Activated CD4-positive, alpha-beta T cell treated with anti-CD3 and anti-CD28 coated beads for 36 hours (primary cell): ENCODE measurements around the gene PIGA. TPM values are rescaled to one million over a fixed set of nuclear protein-coding genes. Genes with fewer than 3 reads are reported as not detected.

Experiments used
- ATAC-seq: fragments of 200-7000 bp; cut with Tn5 transposase; one replicate; pipeline ENCODE4 v1.10.0; 2021; ENCODE audit warnings: mild to moderate bottlenecking, moderate library complexity
- CTCF ChIA-PET: fragments of 350-600 bp; sonication (Branson Sonifier 250); formaldehyde crosslinking; loops from one replicate; lab custom pipeline; 2021; ENCODE audit warnings: antibody characterized with exemption; lab: Charles Lee
- POLR2A ChIA-PET: fragments of 350-600 bp; sonication (Branson Sonifier 250); formaldehyde crosslinking; loops from one replicate; lab custom pipeline; 2021; ENCODE audit warnings: antibody characterized with exemption, inconsistent platforms; lab: Charles Lee
- DNase-seq: peaks from one replicate; pipeline ENCODE4 v3.0.0-alpha.2; 2020
- H3K27ac Mint-ChIP-seq: one replicate; pipeline ENCODE4 v1.8.0; 2021; ENCODE audit warnings: mixed read lengths
- H3K27me3 Mint-ChIP-seq: one replicate; pipeline ENCODE4 v1.8.0; 2021; ENCODE audit warnings: mixed read lengths
- H3K36me3 Mint-ChIP-seq: one replicate; pipeline ENCODE4 v1.8.0; 2021; ENCODE audit warnings: low read depth, mixed read lengths
- H3K4me1 Mint-ChIP-seq: one replicate; pipeline ENCODE4 v1.8.0; 2021; ENCODE audit warnings: mixed read lengths
- H3K4me3 Mint-ChIP-seq: one replicate; pipeline ENCODE4 v1.8.0; 2021; ENCODE audit warnings: mild to moderate bottlenecking, moderate library complexity, mixed read lengths
- H3K9me3 Mint-ChIP-seq: one replicate; pipeline ENCODE4 v1.8.0; 2021; ENCODE audit warnings: low read depth, mixed read lengths
- intact Hi-C, 2 experiments: fragments of 100-400 bp; cut with DNase I in 1 of 2; cut with micrococcal nuclease in 1 of 2; formaldehyde crosslinking; loops; one replicate each; pipeline versions ENCODE4 v1.14.2 to v1.15.1; 2022 to 2024; cut with DNase I, micrococcal nuclease
- total RNA-seq, 2 experiments: library from RNA; stranded (reverse); gene quantifications; one replicate each; pipeline ENCODE4 v1.2.3, GENCODE V29; 2021

Gene PIGA, protein sequence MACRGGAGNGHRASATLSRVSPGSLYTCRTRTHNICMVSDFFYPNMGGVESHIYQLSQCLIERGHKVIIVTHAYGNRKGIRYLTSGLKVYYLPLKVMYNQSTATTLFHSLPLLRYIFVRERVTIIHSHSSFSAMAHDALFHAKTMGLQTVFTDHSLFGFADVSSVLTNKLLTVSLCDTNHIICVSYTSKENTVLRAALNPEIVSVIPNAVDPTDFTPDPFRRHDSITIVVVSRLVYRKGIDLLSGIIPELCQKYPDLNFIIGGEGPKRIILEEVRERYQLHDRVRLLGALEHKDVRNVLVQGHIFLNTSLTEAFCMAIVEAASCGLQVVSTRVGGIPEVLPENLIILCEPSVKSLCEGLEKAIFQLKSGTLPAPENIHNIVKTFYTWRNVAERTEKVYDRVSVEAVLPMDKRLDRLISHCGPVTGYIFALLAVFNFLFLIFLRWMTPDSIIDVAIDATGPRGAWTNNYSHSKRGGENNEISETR
- 10 to 100 TPM; 37.2 to 37.9 TPM for total RNA-seq

DNA sequence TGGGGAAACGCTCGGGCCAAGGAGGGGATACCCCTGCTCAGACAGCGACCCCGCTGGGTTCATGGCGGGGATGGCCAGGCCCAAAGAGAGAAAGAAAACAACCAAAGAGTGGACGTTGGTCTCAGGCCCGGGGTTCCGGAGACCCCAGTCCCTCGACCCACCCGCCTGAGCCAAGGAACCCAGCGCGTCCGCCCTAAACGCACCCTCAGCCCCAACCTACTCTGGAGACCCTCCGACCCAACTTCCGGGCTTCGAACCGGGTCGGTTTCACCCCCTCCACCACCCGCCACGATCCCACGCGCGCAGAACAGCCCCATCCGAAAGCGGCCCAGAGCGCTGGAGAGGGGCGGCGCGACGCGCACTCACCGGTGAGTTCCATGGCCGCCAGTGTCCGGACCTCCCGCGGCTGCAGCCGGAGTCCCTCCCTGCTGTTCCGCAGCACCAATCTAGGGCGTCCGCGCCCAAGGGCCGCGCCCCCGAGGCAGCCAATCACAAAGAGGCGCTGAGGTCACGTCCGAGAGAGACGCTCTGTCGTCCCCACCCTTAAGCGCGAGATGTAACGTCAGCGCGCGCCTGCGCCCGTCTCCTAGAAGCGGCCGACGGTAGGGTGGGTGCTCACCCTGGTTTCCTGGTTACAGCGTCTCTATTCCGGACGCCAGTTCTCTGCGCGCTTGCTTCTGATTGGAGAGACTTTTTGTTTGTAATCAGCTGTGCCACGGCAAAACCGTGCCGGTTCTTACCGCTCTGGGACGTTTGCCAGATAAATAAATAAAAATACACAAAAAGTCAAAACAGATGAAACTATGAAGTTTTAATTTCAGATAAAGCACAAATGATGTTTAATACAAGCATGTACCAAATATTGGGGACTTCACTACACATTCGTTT, at the start of gene PIGA:
TSS of gene PIGA (minus strand) at position 389 of the 888 bp plus-strand sequence. CDS start 3,593 bp downstream, outside the sequence.
- Mint-ChIP-seq H3K4me3 (peak within 1 kb of the TSS; percentile 84), H3K27me3 (peaks cover 4% of the 10 kb centered on the region), H3K4me1 (peaks cover 14% of the 10 kb centered on the region), H3K36me3 (peaks cover 12% of the 10 kb centered on the region), H3K27ac (peak within 1 kb of the TSS; percentile 91), H3K9me3 (no peaks in the 10 kb centered on the region)
- ChIA-PET CTCF (no interaction called here), POLR2A (no interaction called here)
- intact Hi-C loops: loop anchor here (1.0 to 10.0 kb wide), 12 partner anchors 339 to 1681 kb away; partner anchors contain the start of genes FANCB (in 2 of the 2), GEMIN8 (in 2 of the 2), MOSPD2 (in 2 of the 2) and CA5B (in 1 of the 2)
- ATAC-seq (peak; percentile 97), DNase-seq (peak; percentile 94)

GRCh38 chrX:15384304-15384703, 49.0 kb upstream of the PIGA start, which contains the start of gene VEGFD:
Gene VEGFD, minus strand, starts transcription at chrX:15384413. Its CDS starts 467 bp downstream, at chrX:15383946.
- DNase-seq: no peak
- ChIA-PET POLR2A (no interaction called here), CTCF (no interaction called here)
- intact Hi-C loops: no loop called here
- Mint-ChIP-seq H3K27me3 (peaks cover 5% of the 10 kb centered on the region), H3K4me1 (no peaks in the 10 kb centered on the region), H3K36me3 (no peaks in the 10 kb centered on the region), H3K9me3 (no peaks in the 10 kb centered on the region), H3K27ac (no peak within 1 kb of the TSS), H3K4me3 (no peak within 1 kb of the TSS)
- ATAC-seq: no peak

DNA sequence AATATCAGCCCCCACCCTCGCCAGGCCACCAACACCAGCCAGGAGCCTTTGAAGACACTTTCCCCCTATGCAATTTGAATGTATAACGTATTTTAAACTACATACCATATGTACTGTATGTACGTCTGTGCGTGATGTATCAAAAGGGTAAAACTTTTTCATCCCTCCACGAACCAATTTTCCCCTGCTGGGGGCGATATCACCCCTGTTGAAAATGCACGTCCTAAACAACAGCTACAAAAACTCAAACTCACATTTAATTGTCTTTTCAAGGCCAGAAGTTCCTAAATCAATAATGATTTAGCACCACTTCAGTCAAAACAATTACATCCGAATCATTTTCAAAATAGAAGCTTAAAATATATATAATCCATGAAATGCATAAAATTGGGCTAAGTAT, 47.5 kb upstream of the PIGA start:
- DNase-seq: no peak
- intact Hi-C loops: no loop called here
- ChIA-PET CTCF (interaction anchor here (0.7 to 1.2 kb wide), 2 partner anchors 52 to 94 kb away, joined by 3 read pairs; no protein-coding TSS in a partner anchor), POLR2A (no interaction called here)
- Mint-ChIP-seq H3K4me1 (no peaks in the 10 kb centered on the region), H3K27ac (no peak overlapping the region), H3K36me3 (no peaks in the 10 kb centered on the region), H3K4me3 (no peak overlapping the region), H3K27me3 (peaks cover 5% of the 10 kb centered on the region), H3K9me3 (no peaks in the 10 kb centered on the region)
- no peak for ATAC-seq

DNA sequence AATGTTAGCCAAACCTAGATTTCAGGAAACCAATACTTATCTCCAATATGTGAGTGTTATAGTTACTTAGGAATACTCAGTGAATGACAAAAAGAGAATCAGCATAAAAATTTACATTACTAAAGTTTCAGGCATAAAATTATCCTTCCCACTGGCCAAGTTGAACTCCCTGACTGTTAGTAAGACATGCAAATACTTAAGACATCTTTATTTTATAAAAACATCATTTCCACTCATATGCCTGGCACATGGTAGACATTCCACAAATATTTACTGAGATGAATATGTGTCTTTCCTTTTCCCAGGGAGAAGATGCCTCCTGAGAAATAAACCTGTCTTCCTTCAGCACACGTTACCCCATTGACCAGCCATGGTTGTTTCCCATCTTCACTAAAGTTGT, 41.6 kb upstream of the PIGA start:
- no peaks in the 10 kb centered on the region for H3K9me3 Mint-ChIP-seq
- DNase-seq: no peak
- H3K4me1 Mint-ChIP-seq: no peaks in the 10 kb centered on the region
- H3K27me3 Mint-ChIP-seq: no peaks in the 10 kb centered on the region
- no peak overlapping the region for H3K27ac Mint-ChIP-seq
- CTCF ChIA-PET: no interaction called here
- no peak for ATAC-seq
- H3K4me3 Mint-ChIP-seq: no peak overlapping the region
- no peaks in the 10 kb centered on the region for H3K36me3 Mint-ChIP-seq
- POLR2A ChIA-PET: no interaction called here
- intact Hi-C loops: no loop called here

- intact Hi-C loops: no loop called here
- no peak overlapping the region for H3K4me3 Mint-ChIP-seq
- POLR2A ChIA-PET: no interaction called here
- H3K27ac Mint-ChIP-seq: no peak overlapping the region
- DNase-seq (no peak), ATAC-seq (no peak)
- no peaks in the 10 kb centered on the region for H3K4me1 Mint-ChIP-seq
- CTCF ChIA-PET: no interaction called here
- no peaks in the 10 kb centered on the region for H3K36me3 Mint-ChIP-seq
- H3K27me3 Mint-ChIP-seq: peaks cover 3% of the 10 kb centered on the region
- no peaks in the 10 kb centered on the region for H3K9me3 Mint-ChIP-seq
These were observed 38.7 kb upstream of the PIGA start for GRCh38 chrX:15373976-15374375.

DNA sequence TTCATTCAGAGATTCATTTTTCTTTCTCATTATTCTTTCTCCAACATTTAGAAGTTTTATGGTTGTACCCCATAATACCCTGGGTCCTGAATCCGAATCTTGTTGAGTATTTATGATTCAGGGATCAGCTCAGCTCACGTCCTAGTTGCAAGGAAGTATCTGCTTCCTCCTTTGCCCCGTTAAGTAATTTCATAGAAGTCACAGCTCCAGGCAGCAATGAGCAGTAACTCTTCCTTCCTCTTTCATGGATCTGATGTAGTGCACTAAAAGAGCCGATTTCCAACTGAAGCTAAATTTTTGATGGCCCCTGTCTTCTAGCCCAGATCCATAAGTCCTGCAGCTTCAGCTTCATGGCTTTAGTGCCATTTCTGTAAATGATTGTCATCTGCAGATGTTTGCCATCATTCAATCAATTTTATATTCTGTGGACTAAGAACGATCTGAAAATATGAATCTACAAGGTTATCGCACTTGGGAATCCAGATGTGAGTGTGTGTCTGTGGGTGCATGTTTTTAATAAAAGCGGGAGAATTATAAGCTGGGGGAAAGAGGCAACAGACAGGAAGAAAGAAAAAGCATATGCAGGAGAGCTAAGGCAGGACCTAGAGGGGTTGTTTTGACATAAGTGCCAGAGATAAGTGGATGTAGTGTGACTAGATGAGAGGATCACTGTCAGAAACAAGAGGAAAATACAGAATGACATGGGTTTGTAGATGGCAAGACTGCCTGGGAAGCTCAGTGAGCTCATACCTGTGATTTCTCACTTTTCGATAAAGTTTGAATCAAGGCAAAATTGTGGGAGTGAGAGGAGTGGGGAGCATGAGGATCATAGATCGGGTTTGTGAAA, 31.4 kb upstream of the PIGA start:
- no peak for DNase-seq
- no peaks in the 10 kb centered on the region for H3K4me1 Mint-ChIP-seq
- ATAC-seq: no peak
- H3K36me3 Mint-ChIP-seq: no peaks in the 10 kb centered on the region
- CTCF ChIA-PET: interaction anchor here (0.6 to 0.7 kb wide), 2 partner anchors 11 to 1765 kb away, joined by 3 to 4 read pairs; no protein-coding TSS in a partner anchor
- no peak overlapping the region for H3K27ac Mint-ChIP-seq
- intact Hi-C loops: no loop called here
- POLR2A ChIA-PET: no interaction called here
- H3K9me3 Mint-ChIP-seq: no peaks in the 10 kb centered on the region
- H3K27me3 Mint-ChIP-seq: peaks cover 13% of the 10 kb centered on the region
- H3K4me3 Mint-ChIP-seq: no peak overlapping the region

GRCh38 chrX:15359701-15360100, 24.4 kb upstream of the PIGA start:
- CTCF ChIA-PET: interaction anchor here (0.6 to 1.2 kb wide), 2 partner anchors 14 to 117 kb away, joined by 3 to 6 read pairs; no protein-coding TSS in a partner anchor
- POLR2A ChIA-PET: no interaction called here

GRCh38 chrX:15358533-15358932, 23.2 kb upstream of the PIGA start:
- intact Hi-C loops: loop anchor here in 1 of 2 experiments (10.0 kb wide), 1 partner anchor 286 kb away; no protein-coding TSS in a partner anchor
- no peak overlapping the region for H3K4me3 Mint-ChIP-seq
- CTCF ChIA-PET: interaction anchor here (0.6 kb wide), 1 partner anchor 33 kb away, joined by 4 read pairs; no protein-coding TSS in a partner anchor
- POLR2A ChIA-PET: no interaction called here
- ATAC-seq (no peak), DNase-seq (no peak)
- no peaks in the 10 kb centered on the region for H3K36me3 Mint-ChIP-seq
- H3K4me1 Mint-ChIP-seq: no peaks in the 10 kb centered on the region
- peaks cover 2% of the 10 kb centered on the region for H3K27me3 Mint-ChIP-seq
- H3K27ac Mint-ChIP-seq: no peak overlapping the region
- no peaks in the 10 kb centered on the region for H3K9me3 Mint-ChIP-seq

More at GRCh38 chrX:15359701-15360100, 24.4 kb upstream of the PIGA start:
- Mint-ChIP-seq H3K4me3 (no peak overlapping the region), H3K9me3 (no peaks in the 10 kb centered on the region), H3K27ac (no peak overlapping the region), H3K36me3 (no peaks in the 10 kb centered on the region), H3K4me1 (no peaks in the 10 kb centered on the region), H3K27me3 (peaks cover 2% of the 10 kb centered on the region)
- intact Hi-C loops: loop anchor here in 1 of 2 experiments (10.0 kb wide), 1 partner anchor 285 kb away; no protein-coding TSS in a partner anchor
- no peak for ATAC-seq
- DNase-seq: no peak

DNA sequence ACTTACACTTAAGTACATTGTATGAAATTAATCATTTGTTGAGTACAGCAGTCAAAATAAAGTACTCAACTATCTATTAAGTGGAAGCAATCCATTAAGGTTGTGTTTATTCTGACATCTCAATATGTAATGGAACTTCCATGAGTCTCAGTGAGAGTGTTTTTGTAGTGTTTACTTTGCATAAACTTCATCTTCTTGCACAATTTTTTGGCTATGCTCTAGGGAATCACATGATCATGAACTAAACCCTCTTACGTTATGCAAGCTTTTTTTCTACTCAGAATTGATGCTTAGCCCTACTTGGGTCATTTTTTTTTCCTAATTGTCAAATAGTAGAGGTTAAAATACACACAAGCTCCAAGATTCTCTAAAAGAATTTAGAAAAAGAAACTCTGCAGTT, 21.1 kb upstream of the PIGA start:
- no peak overlapping the region for H3K4me3 Mint-ChIP-seq
- H3K36me3 Mint-ChIP-seq: no peaks in the 10 kb centered on the region
- no peaks in the 10 kb centered on the region for H3K9me3 Mint-ChIP-seq
- CTCF ChIA-PET: no interaction called here
- no peaks in the 10 kb centered on the region for H3K4me1 Mint-ChIP-seq
- ATAC-seq (no peak), DNase-seq (no peak)
- peaks cover 2% of the 10 kb centered on the region for H3K27me3 Mint-ChIP-seq
- no peak overlapping the region for H3K27ac Mint-ChIP-seq
- POLR2A ChIA-PET: no interaction called here
- intact Hi-C loops: loop anchor here in 1 of 2 experiments (10.0 kb wide), 1 partner anchor 288 kb away; no protein-coding TSS in a partner anchor

DNA sequence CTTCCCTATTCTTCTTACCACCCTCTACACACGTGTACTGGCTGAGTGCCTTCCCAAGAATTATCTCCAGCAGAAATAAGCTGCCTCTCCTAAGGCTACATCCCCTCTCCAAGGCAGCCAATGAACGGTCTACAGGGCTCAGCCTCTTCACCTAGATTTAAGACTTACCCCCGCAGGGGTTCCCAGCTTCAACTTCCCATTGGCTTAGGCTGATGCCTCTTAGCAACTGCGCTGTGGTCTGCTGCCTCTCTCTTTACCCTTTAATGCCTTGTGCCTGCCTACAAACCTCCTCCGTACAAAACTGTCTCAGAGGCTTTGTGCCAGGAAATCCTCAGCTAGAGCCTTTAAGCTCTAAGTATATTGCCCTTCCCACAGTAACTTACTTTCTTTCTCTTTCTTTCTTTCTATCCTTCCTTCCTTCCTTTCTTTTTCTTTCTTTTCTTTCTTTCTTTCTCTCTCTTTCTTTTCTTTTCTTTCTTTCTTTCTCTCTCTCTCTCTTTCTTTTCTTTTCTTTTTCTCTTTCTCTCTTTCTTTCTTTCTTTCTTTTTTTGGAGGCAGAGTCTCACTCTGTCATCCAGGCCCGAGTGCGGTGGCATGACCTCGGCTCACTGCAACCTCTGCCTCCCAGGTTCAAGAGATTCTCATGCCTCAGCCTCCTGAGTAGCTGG, 15.1 kb upstream of the PIGA start:
- ChIA-PET POLR2A (no interaction called here), CTCF (interaction anchor here (0.5 to 4.1 kb wide), 5 partner anchors 10 to 379 kb away, joined by 3 to 32 read pairs (median 4); no protein-coding TSS in a partner anchor)
- ATAC-seq (no peak), DNase-seq (no peak)
- Mint-ChIP-seq H3K9me3 (no peaks in the 10 kb centered on the region), H3K27me3 (peaks cover 2% of the 10 kb centered on the region), H3K27ac (no peak overlapping the region), H3K4me1 (no peaks in the 10 kb centered on the region), H3K36me3 (no peaks in the 10 kb centered on the region), H3K4me3 (no peak overlapping the region)
- intact Hi-C loops: loop anchor here in 1 of 2 experiments (10.0 kb wide), 1 partner anchor 294 kb away; no protein-coding TSS in a partner anchor
